GM06990 (cell line): ENCODE measurements around the gene APP.

Experiments used
- DNase-seq: peaks from one replicate; pipeline ENCODE4 v3.0.0-alpha.2; 2011; ENCODE audit not compliant: insufficient read length; ENCODE audit errors: extremely low read depth
- H3K27me3 ChIP-seq: replicated peaks from 2 replicates; pipeline ENCODE4 v1.6.0; 2011; ENCODE audit warnings: low read length; ENCODE audit not compliant: control insufficient read depth, insufficient read depth
- H3K36me3 ChIP-seq: 2 replicates; pipeline ENCODE4 v1.5.1; 2011; ENCODE audit warnings: low read length; ENCODE audit not compliant: control insufficient read depth, insufficient read depth
- H3K4me3 ChIP-seq: replicated peaks from 2 replicates; pipeline ENCODE4 v1.5.1; 2011; ENCODE audit warnings: low read depth, mild to moderate bottlenecking, control low read depth, low read length
- CTCF ChIP-seq: IDR thresholded peaks from 2 replicates; pipeline ENCODE4 v1.5.1; 2011; ENCODE audit warnings: low read length, control low read depth, mild to moderate bottlenecking, inconsistent platforms; ENCODE audit not compliant: insufficient read depth, poor library complexity, severe bottlenecking

APP gene

GRCh38 chr21:25879203-25879602 lies 291.4 kb downstream of the APP start:
- TF ChIP-seq CTCF, result no peak
- no peaks in the 10 kb centered on the region for H3K36me3 ChIP-seq
- H3K4me3 ChIP-seq, result no peak overlapping the region
- DNase-seq, result no peak
- no peaks in the 10 kb centered on the region for H3K27me3 ChIP-seq

GRCh38 chr21:25878344-25878743 lies 292.2 kb downstream of the APP start:
- TF ChIP-seq CTCF, result no peak
- Histone ChIP-seq H3K4me3 (no peak overlapping the region), H3K27me3 (no peaks in the 10 kb centered on the region), H3K36me3 (no peaks in the 10 kb centered on the region)
- DNase-seq, result no peak

DNA sequence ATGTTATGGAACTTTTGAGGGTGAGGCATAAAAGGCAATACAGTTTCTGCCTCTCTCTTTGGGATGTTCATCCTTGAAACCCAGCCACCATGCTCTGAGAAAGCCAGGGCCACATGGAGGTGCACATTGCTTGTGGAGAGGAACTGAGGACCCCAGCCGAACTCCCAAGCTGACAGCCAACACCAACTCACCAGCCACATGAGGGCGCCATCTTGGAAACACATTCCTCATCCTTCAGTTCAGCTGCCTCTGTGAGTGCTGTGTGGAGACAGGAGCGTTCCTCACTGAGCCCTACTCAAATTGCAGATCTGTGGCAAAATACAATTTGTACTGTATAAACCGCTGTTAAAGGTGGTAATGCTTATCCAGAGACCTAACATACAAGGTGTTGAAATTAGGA lies 298.3 kb downstream of the APP start:
- H3K27me3 ChIP-seq, result no peaks in the 10 kb centered on the region
- no peak for TF ChIP-seq CTCF
- no peak for DNase-seq

GRCh38 chr21:25871566-25871965 lies 299.0 kb downstream of the APP start:
- Histone ChIP-seq H3K36me3 (no peaks in the 10 kb centered on the region), H3K4me3 (no peak overlapping the region), H3K27me3 (no peaks in the 10 kb centered on the region)
- peak; percentile 18 for TF ChIP-seq CTCF
- no peak for DNase-seq

More for the DNA sequence above, 298.3 kb downstream of the APP start:
- H3K36me3 ChIP-seq, result no peaks in the 10 kb centered on the region
- H3K4me3 ChIP-seq, result no peak overlapping the region

GRCh38 chr21:25870084-25870483 lies 300.5 kb downstream of the APP start:
- Histone ChIP-seq H3K36me3 (no peaks in the 10 kb centered on the region), H3K4me3 (no peak overlapping the region), H3K27me3 (no peaks in the 10 kb centered on the region)
- TF ChIP-seq CTCF, result no peak
- no peak for DNase-seq

DNA sequence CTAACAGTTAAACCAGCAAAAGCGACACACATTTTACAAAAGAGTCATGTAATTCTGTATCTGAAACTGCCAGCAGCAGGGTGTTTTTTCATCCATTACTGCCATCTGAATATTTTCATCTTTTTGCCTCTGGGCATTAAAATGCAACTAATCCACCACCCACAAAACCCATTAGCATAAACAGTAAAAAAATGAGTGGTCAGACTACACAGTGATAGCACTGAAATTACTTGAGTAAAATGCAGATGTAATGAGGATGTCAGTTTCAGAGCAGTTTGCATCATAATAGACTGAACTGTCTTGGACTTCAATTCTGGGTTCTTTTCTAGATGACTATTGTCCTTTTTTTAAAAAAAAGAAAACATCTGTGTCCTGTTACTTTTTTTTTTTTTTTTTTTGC lies 303.5 kb downstream of the APP start:
- Histone ChIP-seq H3K36me3 (no peaks in the 10 kb centered on the region), H3K27me3 (no peaks in the 10 kb centered on the region), H3K4me3 (no peak overlapping the region)
- DNase-seq, result no peak
- no peak for TF ChIP-seq CTCF
